Central memory CD4-positive, alpha-beta T cell (primary cell): ENCODE measurements around the gene TNFRSF19.
"Not testable (repeated sequence)": the region's sequence is repeated elsewhere in the genome, so short reads cannot be mapped to it uniquely, and the experiment has no call there.

Experiments
- DNase-seq: peaks from one replicate; pipeline ENCODE4 v3.0.0; 2022

Gene TNFRSF19

DNA sequence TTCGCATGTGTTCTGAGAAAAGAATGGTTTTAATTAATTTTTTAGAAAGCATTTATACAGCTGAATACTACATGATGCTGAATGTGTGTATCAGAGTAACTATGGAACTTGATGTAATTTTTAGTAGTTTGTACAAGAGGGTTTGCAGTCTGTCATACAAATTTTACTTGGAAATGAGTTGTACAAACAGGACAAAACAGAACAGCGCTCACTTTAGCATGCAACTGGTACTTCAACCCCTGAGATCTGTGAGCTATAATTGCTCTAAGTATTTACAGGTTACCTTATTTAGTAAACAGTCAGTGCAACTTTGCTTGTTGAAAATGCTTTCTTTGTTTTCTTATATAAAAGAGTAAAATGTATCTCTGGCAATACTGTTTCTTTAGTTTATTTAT is 706 bp downstream of the TNFRSF19 start:
- no peak for DNase-seq

DNA sequence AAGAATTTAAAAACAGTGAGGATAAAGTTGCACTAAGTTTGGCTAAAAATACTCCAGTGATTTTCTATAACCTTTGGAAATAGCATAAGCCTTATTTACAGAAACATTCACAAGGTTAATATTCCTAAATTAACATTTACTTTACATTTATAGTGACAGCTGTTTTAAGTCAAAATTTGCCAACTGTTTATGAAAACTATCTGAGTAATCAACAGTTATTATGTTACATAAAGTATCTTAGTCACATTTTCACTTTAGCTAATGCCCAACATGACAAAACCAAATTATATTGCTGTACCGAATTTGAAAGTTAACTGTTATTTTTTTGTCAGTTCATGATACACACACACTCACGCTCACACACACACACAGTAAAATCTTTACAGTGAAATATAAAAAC is 1.2 kb downstream of the TNFRSF19 start:
- no peak for DNase-seq

DNA sequence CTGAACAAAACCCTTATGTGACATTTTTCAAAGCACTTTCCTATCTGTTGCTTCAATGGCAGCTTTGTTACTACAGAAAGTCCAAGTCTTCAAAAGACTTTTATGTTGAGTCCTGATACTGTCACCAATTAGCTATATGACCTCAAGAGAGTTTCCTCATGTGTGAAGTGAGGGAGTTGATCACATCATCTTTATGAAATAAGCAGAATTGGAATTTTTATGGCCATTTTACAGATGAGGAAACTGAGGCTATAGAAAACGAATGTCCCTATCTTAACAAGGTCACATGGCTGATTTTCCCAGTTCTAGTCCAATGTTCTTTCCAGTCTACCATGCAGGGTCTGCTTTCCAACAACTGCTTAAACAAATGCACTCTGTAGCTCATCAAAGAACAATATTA is 2.6 kb downstream of the TNFRSF19 start:
- no peak for DNase-seq

DNA sequence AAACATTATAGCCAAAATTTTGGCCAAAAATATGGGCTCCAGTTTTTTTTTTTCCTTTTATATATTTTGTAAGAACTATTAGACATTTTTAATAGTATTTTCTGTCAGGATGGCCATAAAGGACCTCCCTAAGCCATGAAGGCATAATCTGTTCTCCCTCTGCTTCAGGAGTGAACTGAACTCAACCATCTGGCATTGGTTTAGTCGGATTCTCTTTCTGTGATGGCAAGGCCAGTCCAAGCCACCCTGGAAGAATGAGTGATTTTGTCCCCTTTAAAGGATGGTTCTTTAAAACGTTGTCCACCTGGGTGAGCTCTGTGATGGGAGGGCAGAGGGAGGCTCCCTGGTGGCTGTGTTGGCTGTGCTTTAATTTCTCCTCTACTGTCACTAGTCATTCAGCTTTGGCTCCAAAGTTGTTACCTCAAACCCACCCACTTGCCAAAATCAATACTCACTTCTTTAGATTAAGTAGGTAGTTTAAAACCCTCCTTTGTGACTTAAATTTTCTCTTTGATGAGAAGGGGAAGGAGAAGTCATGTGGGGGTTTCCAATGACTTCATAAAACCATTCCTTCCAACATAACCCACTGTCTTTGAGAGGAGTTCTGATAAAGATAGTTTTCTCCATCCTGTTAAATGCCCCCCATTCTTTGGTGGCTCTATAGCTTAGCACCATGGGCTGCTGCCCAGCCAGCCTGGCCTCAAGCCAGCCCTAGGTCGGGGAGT is 4.4 kb downstream of the TNFRSF19 start:
- DNase-seq: no peak

DNA sequence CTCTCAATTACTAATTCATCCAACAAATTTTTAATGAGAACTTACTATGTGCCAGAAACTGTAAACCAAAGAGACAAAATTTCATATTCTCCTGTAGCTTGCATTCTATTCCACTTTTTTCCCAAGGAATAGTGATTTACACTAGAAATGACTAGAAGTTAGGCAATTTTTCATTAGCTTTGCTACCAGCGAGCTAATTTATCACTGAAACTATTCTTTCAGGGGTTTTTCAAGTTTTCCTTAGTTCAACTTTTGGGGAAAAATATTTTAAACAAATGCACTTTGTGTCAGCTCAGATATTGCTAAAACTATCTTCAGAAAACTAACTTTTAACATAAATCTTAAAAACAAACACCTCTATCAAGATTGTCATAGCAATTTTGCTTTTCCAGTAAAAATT is 5.4 kb downstream of the TNFRSF19 start:
- no peak for DNase-seq

DNA sequence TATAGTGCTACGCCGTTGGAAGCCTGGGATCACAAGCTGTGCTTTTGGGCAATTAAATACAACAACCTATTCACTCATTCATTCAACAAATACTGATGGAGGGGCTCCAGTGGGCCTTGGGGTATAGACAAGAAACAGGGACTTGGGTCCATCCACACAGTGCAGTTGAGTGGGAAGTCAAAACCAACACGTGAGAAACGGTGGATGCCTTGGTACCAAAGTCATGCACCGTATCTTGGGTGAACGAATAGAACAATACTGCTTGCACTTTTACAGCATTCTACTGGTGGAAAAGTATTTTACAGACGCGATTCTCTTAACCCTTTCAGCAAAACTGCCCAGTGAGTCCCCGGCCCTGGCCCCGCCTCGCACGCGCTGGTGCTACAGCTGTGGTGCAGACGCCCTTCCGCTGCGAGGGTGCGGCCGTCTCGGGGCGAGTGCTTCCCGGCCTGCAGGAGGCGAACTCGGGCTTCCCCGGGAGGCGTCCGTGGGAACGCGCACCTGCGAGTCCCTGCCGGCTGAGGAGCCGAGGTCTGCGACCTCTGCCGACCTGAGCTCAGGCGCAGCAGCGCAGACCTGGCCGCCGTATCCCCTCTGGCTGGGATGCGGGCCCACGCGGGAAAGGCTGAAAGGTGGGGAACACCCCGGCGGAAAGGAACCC is 8.3 kb downstream of the TNFRSF19 start:
- peak; percentile 62 for DNase-seq

DNA sequence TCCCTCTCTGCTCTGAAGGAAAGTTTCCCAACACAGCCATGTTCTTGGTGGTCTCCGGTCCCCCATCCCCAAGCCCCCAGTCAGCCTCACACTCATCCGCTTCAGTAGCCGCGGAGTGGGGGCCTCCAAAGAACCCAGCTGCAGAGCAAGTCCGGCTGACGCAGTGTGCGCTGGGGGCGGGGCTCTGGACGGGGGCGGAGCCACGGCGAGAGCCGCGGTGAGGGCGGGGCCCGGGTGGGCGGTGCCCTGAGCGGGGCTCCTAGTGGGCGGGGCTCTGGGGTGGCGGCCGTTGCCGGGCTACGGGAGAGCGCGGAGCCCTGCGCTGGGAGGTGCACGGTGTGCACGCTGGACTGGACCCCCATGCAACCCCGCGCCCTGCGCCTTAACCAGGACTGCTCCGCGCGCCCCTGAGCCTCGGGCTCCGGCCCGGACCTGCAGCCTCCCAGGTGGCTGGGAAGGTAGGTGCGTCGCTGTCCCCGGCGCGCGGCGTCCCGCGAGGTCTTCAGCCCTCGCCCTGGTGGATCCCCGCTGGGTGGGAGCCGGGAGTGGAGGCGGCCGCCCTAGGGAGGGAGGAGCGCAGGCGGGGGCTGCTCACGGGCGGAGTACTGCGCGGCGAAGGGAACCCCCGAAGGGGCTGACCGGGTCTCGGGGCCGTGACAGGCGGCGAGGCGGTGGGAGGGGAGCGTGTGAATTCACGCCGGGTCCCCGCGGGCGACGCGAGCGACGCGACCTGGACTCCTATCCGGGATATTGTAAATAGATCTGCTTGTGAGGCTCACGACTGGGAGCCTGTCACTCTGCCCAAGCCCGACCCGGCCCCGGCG is 9.1 kb downstream of the TNFRSF19 start:
- DNase-seq: peak; percentile 83

DNA sequence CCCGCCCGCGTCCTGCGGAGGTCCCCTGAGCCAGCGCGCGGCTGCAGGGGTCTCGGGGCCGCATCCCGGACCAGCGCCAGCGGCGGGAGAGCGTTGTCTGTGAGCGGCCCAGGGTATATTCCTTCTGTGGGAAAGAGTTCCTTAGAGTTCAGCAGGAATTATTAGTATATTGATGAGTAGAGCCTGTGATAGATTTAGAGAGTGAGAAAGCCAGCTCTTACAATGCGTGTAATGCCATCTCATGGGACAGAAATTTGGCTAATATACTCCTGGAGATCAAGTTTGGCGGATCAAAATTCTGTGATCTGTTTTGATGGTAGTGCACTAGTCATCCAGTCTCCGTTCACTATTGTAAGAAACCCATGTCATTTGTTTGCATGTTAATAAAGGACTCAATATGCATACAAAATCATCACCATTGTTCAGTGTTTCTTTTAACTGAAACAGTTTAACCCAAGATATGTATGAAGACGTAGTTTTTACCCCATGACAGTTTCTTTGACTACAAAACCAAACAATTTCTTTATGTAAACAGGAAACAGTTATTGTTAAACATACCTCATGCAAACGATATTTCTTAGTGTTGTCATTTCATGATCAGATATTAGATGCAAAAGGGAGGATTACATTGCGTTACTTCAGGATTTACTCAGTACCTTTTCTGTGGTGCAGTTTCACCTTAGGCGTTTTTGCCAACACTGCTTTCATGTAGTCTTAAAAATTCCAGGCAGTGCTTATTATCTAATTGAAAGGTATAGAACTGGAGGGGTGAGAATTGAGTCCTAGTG is 9.9 kb downstream of the TNFRSF19 start:
- DNase-seq: no peak

DNA sequence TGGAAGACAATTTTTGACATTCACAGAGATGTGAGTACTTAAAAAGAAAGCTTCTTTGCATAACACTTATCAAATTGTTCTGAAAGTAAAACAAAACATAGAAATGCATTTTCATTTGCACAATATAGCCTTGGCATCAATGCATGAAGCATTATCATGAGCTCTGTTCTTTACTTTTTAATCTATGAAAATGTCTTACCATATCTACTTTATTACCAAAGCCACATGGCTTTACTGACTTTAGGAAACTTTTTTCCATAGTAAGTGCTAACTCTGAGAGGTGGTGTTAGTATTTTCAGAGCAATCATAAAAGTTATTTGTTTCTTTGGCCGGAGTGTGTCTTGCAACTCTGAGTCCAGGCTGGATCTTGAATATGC is 10.5 kb downstream of the TNFRSF19 start:
- no peak for DNase-seq

DNA sequence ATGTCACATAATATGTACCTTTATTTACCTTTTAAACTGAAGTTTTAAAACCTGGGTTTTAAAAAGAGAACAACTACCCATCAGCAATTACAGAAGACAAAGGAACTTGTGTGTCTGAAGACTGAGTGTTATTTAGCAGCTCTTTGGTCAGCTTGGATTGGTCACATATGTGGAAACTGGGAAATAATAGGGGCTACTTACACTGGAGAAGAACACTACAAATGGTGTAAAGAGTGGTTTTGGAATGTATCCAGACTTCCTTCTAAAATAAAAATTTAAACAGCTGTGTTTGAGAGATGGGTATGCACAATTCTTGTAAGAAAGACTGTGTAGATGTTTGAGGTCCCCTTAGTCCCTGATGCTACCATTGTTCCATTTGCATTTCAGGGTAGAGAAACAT is 13.3 kb downstream of the TNFRSF19 start:
- no peak for DNase-seq

DNA sequence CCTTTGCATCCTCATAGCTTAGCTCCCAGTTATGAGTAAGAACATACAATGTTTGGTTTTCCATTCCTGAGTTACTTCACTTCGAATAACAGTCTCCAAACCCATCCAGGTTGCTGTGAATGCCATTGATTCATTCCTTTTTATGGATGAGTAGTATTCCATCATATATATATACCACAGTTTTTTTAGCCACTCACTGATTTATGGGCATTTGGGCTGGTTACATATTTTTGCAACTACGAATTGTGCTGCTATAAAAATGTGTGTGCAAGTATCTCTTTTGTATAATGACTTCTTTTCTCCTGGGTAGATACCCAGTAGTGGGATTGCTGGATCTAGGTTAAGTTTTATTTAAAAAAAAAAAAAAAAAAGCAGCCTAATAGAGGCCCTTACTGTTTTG is 14.1 kb downstream of the TNFRSF19 start:
- DNase-seq: no peak

DNA sequence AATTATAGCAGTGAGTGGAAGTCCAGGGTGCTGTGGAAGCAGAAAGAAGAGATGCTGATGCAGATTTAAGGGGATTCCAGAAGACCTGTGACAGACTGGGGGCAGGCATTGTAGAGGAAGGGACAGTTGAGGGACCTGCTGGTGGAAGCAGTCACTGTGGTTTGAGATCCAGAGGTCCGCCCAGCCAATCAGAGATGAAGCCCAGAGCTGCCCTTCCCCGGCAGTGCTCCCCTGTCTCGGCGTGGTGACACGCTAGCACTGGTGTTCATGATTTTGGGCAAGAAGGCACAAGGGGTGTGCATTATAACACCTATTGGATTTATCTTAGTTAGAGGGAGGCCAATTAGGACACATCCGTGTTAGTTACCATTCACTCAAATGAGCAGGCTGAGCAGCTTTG is 16.1 kb downstream of the TNFRSF19 start:
- no peak for DNase-seq

DNA sequence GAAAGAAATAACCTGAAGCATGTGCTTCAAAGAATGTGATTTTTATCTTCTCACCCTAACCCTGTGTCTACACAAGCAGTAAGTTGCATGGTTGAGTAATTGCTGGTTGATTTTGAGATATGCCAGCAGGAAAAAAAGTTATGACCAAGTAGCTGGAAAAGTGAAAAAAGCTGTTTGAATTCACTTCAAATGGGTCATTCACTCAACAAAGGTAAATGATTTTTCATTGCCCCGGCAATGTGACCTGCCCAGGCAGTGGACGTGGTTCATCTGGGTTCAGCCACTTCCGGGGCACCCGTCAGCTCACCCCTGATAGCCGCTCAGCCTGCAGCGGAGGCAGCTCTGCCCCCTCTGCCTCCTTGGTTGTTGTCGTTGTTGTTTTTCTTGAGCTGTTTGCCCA is 18.5 kb downstream of the TNFRSF19 start:
- DNase-seq: no peak

DNA sequence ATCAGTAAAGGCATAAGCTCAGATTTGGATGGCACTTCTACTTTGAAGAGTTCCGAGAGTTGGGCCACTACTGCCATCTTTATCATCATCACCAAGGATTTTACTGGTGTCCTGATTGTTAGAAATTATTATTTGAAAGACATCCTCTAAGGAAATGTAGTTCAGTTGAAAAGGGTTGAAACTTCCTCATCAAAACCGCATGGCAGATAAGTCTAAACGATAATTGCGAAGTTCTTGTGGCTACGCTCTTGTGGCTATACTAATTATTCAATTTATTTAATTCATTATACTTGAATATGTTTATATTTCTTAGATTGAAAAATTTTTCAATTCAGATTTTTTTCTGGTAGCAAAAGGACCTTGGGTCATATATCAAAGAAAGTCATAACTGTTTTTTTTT is 22.4 kb downstream of the TNFRSF19 start:
- no peak for DNase-seq

DNA sequence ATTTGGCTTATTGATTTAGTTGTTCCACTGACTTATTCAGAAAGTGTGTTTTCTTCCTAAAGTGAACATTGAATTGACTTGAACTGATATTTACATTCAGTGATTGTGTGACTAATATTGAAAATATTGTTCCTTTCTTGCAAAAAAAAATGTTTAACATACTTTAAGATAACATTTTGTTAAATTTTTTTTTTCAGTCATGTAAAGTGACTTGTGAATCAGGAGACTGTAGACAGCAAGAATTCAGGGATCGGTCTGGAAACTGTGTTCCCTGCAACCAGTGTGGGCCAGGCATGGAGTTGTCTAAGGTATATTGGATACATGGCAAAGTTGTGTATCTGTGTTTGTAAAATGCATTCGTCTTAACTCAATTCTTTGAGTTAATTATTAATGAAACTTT is 22.9 kb downstream of the TNFRSF19 start:
- DNase-seq: no peak

DNA sequence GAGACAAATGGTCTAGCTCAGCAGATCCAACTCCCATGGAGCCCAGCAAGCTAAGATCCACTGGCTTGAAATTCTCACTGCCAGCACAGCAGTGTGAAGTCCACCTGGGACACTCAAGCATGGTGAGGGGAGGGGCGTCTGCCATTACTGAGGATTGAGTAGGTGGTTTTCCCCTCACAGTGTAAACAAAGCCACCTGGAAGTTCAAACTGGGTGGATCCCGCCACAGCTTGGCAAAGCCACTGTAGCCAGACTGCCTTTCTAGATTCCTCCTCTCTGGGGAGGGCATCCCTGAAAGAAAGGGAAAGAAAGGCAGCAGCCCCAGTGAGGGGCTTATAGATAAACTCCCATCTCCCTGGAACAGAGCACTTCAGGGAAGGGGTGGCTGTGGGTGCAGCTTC is 24.1 kb downstream of the TNFRSF19 start:
- DNase-seq: not testable (repeated sequence)

DNA sequence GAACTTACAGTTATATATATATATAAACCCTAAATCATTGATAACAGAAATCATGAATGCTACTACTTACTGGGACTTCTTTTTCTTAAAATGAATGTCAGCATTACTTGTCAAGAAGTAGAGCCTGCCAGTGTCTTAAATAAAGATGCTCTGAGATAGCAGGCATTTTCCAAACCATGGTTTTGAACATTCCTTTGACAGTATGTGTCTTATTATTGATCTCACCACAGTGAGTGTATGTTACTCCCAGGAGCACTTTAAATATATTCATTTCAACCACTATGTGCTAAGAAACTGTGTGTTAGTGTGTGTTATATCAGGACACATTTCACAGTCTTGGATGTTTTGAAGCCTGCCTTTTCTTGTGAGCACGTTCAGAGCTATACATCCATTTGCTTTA is 28.2 kb downstream of the TNFRSF19 start:
- no peak for DNase-seq

DNA sequence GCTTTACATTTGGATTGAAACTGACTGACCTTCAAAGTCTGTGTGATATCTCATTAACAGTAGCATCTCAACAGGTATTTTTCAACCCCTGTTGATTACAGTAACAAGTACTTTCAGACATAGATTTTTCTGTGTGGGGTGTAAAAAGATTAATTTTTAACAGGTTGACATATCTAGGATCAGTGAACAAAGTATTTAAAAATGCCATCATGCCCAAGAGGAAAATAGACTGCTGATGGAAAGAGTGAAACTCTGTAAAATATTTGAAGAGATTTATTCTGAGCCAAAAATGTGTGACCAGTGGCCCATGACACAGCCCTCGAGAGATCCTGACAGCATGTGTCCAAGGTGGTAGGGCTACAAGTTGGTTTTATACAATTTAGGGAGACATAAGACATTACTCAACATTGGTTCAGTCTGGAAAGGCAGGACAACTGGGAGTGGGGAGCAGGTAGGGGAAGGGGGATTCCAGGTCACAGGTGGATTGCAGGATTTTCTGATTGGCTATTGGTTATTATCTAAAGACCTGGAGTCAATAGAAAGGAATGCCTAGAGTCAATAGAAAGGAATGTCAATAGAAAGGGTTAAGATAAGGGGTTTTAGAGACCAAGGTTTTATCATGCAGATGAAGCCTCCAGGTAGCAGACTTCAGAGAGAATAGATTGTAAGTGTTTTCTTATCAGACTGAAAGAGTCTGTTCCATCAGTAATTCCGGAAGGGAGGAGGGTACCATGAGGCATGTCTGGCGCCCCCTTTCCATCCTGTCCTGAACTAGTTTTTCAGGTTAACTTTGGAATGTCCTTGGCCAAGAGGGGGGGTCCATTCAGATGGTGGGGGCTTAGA is 29.1 kb downstream of the TNFRSF19 start:
- DNase-seq: no peak

DNA sequence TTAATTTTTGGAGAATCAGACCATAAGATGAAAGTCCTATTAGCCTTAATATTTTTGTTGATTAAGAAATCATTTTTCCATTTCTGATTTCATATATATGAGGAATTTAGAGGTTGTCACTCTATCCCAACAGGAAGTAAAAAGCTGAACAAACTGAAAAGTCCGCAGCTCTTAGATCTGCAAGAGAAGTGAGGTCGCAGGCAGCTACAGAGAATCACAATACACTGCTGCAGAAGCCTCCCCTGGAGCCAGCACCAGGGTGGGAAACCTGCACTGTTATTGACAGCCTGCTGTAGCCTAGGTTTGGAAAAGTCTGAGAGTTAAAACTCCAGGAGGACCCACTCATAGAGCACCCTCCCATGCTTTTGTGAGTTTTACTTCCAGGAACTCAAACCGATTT is 29.9 kb downstream of the TNFRSF19 start:
- DNase-seq: no peak

DNA sequence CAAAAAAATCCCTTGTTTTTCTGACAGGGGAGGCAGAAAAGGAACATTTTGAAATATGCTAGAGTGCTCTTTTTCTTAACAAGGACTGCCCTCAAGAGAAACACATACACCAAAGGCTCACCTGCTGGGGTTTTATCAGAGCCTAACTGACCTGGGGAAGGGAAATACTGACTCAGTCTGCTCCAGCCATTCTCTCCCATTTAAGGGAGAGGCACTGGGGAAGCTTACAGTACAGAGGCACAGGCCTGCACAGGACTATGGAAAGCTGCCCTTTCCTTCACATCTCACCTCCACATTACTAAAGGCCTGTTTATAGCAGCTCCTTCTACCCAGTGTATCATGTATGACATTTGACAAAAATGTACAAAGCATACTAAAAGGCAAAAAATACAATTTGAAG is 30.3 kb downstream of the TNFRSF19 start:
- no peak for DNase-seq

DNA sequence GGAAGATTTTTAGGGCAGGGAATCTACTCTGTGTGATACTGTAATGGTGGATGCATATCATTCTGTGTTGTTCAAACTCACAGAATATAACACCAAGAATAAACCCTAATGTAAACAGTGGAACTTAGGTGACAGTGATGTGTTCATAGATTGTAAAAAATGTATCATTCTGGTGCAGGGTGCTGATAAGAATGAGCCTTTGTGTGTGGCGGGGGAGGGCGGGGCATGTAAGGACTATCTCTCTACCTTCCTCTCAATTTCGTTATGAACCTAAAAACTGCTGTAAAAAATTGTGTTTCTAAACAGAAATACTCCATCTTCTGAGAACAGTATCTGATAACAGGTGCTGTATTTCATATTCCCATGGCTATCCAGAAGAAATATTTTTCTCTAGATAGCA is 35.6 kb downstream of the TNFRSF19 start:
- DNase-seq: no peak

DNA sequence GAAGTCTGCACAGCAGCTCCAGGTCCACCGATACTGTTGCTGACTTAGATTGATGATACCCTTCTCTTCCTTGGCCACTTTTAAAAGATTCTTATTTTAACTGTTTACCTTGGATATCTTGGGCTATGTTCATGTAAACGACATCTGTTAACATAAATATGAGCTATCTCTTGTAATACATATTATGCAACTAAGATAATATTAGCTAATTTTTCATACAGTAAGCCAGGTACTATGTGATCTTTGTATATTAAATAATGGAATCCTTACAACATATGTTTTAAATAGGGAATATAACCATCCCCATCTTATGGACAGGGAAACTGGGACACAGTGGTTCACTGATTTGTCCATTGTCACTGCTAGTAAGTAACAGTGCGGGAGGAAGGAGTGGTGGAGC is 37.9 kb downstream of the TNFRSF19 start:
- DNase-seq: no peak
